GM19043 (cell line): ENCODE measurements around the gene MTCL3.

ENCODE experiments used
- ATAC-seq: cut with Tn5 transposase; IDR thresholded peaks from one replicate; pipeline ENCODE4 v1.9.1; 2021; ENCODE audit warnings: low read depth; ENCODE audit not compliant: unreplicated experiment

Gene MTCL3

GRCh38 chr6:127518710-127519468 is at the start of gene MTCL3:
Gene MTCL3 (minus strand): TSS chr6:127519335.
- ATAC-seq, result no peak

DNA sequence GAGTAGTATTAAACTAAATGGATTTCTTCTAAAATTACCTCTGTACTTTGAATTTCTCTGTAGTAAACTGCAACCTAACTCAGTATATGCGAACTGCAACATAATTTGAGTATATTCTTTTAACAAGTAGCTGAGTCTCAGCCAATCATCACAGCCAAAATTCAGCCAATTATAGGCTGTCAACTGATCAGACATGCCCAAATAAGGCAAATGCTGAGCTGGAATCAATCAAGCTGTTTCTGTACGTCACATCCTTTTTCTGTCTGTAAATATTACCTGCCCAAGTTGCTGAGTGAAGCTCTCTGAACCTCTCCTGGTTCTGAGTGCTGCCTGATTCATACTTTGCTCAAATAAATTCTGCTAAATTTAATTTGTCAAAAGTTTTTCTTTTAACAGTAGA is 48.3 kb upstream of the MTCL3 start:
- ATAC-seq, result no peak

- ATAC-seq, result no peak
These were observed 47.5 kb upstream of the MTCL3 start for GRCh38 chr6:127566651-127567050.

DNA sequence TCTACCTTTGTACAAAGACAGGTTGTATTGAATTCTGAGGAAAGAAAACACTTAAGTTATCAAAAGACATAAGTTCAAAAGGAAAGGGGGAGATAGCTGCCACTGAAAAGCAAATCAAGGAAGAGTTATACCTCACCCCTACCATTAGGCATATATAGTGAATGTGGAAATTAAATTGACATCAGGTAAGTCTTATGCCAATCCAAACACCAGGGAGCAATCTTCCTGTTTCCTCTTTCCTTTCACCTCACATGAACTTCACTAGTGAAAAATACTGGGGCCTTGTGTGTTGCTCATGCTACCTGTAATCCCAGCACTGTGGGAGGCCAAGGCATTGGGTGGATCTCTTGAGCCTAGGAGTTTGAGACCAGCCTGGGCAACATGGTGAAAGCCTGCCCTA is 47.0 kb upstream of the MTCL3 start:
- no peak for ATAC-seq

DNA sequence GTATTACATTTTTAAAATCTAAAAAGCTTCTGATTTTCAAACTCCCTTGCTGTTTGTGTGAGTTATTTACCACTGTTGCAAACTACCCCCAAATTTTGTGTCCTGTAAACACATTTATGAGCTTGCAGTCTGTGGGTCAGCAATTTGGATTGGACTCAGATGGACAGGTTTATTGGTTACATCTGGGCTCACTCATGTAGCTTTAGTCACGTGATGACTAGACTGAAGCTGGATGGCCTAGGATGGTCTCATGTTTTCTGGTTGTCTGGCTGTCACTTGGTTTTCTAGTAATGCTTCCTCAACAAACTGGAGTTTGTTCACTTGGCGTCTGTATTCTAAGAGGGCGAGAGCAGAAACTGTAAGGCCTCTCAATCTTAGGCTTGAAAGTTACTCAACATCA is 45.6 kb upstream of the MTCL3 start:
- ATAC-seq, result no peak

GRCh38 chr6:127561660-127562059 is 42.5 kb upstream of the MTCL3 start:
- no peak for ATAC-seq

- no peak for ATAC-seq
These were observed 35.4 kb upstream of the MTCL3 start for GRCh38 chr6:127554435-127555006.

GRCh38 chr6:127550403-127550802 is 31.3 kb upstream of the MTCL3 start:
- ATAC-seq, result no peak

- no peak for ATAC-seq
These were observed 28.9 kb upstream of the MTCL3 start for GRCh38 chr6:127547904-127548649.

DNA sequence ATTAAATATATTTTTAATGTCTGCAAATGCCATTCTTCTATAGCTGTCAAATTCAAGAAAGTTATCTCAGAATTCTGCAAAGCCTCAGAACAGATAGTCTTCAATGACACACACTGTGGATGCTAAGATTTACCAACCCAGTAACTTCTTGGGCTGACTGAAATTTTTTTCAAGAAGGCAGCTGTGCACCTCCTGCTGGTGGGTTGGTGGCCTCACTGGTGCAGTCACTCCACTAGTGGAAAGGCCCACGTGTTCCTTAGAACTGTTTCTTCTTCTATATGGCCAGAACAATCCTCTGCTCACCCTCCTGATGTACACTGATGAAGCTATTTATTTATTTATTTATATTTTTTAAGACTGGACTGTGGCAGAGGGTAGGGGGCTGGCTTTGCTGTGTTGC is 28.1 kb upstream of the MTCL3 start:
- no peak for ATAC-seq

- peak; percentile 47 for ATAC-seq
These were observed 20.1 kb upstream of the MTCL3 start for GRCh38 chr6:127539272-127539671.

- ATAC-seq, result no peak
These were observed 19.7 kb upstream of the MTCL3 start for GRCh38 chr6:127538750-127539264.

- ATAC-seq, result no peak
These were observed 14.6 kb upstream of the MTCL3 start for GRCh38 chr6:127533736-127534135.

DNA sequence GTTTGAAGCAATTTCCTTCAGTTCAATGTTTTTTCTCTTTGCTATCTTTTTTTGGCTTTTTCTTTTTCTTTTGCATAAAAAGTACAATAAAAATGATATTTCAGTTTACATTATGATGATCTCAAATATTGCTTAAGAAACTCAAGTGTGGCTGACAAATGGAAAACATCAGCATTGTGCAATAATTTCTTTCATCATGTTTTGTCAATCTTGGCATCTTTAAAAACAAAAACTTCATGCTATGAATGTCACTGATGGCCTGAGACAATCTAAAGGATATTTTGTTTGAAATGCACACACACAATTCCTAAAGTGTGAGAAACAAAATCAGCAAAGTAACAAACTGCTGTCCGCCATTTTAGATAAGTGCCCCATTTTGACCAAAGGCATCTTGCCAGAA is 13.9 kb upstream of the MTCL3 start:
- no peak for ATAC-seq

GRCh38 chr6:127522714-127523113 is 3.6 kb upstream of the MTCL3 start:
- ATAC-seq, result no peak

- ATAC-seq, result no peak
These were observed 931 bp upstream of the MTCL3 start for GRCh38 chr6:127520066-127520465.

DNA sequence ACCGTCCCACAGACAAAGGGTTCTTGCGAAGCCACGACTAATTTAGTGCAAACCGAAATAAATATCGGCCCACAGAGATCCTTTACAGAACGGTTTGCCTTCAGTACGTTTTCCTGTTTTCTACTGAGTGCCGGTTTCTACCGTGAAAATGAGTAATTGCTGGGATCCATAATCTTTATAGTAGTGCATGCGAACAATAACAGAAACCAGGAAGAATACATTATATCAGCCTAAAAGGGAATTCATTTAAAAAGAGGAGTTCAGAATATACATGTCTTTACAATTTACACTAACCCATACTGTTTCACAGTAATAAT is 292 bp upstream of the MTCL3 start:
- ATAC-seq, result no peak

GRCh38 chr6:127518191-127518709 is 885 bp downstream of the MTCL3 start:
- no peak for ATAC-seq

- ATAC-seq, result no peak
These were observed 1.4 kb downstream of the MTCL3 start for GRCh38 chr6:127517693-127518092.

- peak; percentile 52 for ATAC-seq
These were observed 2.4 kb downstream of the MTCL3 start for GRCh38 chr6:127516662-127517273.
